T-helper 1 cell treated with Interleukin-12 subunit alpha and Interleukin-12 subunit beta and Interleukin-4 antibody, amounts not matched to agents 30 μg/mL and 1 μg/mL, for 36 hours (primary cell): ENCODE measurements around the gene ADK.

Source experiments
- H3K27ac Mint-ChIP-seq: one replicate; pipeline ENCODE4 v1.8.0; 2021; ENCODE audit warnings: mild to moderate bottlenecking, mixed read lengths
- H3K27me3 Mint-ChIP-seq: one replicate; pipeline ENCODE4 v1.8.0; 2021; ENCODE audit warnings: low read depth, mixed read lengths
- H3K36me3 Mint-ChIP-seq: one replicate; pipeline ENCODE4 v1.8.0; 2021; ENCODE audit warnings: low read depth, mixed read lengths
- H3K4me1 Mint-ChIP-seq: one replicate; pipeline ENCODE4 v1.8.0; 2021; ENCODE audit warnings: low read depth, mixed read lengths
- H3K4me3 Mint-ChIP-seq: one replicate; pipeline ENCODE4 v1.8.0; 2021; ENCODE audit warnings: mild to moderate bottlenecking, moderate library complexity, mixed read lengths
- H3K9me3 Mint-ChIP-seq: one replicate; pipeline ENCODE4 v1.8.0; 2021; ENCODE audit warnings: mixed read lengths

ADK gene

GRCh38 chr10:74753442-74754211, 602.6 kb downstream of the ADK start:
- Mint-ChIP-seq H3K27ac (no peak overlapping the region), H3K4me3 (no peak overlapping the region), H3K27me3 (peaks cover 3% of the 10 kb centered on the region), H3K4me1 (peaks cover 9% of the 10 kb centered on the region), H3K9me3 (no peaks in the 10 kb centered on the region), H3K36me3 (no peaks in the 10 kb centered on the region)

DNA sequence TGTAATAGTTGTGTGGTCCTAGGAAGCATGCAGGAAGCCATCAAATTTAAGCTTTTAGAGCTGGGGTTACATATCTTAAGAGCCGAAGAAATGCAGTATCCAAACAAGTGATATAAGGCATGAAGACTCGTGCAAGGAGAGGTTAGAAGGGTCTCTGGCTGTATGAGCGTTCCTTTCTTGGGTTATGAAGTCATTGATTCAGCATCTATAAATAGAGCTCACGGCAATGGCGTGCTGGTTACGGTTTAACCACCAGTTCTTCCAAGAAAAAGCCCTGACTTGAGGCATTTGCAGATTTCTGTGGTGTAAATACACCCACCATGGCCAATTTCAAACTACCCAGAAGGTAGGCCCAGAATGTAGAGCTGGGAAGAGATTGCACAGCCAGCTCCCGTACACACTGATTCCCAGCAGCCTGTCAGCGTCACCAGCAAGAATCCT, 603.4 kb downstream of the ADK start:
- Mint-ChIP-seq H3K9me3 (no peaks in the 10 kb centered on the region), H3K36me3 (no peaks in the 10 kb centered on the region), H3K27me3 (peaks cover 3% of the 10 kb centered on the region), H3K4me3 (no peak overlapping the region), H3K4me1 (peaks cover 9% of the 10 kb centered on the region), H3K27ac (no peak overlapping the region)

DNA sequence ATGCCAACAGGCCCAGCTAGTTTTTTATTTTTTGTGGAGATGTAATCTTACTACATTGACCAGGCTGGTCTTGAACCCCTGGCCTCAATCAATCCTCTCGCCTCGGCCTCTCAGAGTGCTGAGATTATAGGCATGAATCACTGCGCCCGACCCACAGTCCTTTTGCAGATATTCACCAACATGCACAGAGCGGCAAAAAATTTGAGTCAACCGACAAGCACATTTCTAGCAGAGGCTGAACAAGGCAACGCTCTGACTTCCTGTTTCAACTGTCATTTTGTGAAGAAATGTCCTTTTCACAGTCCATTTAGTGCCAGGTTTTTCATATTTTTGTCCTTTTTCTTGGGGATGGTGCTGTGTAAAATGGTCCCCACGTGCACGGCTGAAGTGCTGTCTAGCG, 604.3 kb downstream of the ADK start:
- Mint-ChIP-seq H3K4me1 (peaks cover 9% of the 10 kb centered on the region), H3K36me3 (no peaks in the 10 kb centered on the region), H3K27ac (no peak overlapping the region), H3K9me3 (no peaks in the 10 kb centered on the region), H3K27me3 (peaks cover 3% of the 10 kb centered on the region), H3K4me3 (no peak overlapping the region)
